ENCODE measurements around the gene FKTN. TPM values are rescaled to one million over a fixed set of nuclear protein-coding genes. Genes with fewer than 3 reads are reported as not detected.
A peak's percentile ranks its signal among the peaks of the same experiment; 100 is the strongest.

The FKTN gene
- total and polyA plus RNA-seq, 2 donors (not counting 1 experiment from before 2014, with no cell fraction given): 5.3 to 16.2 TPM

- Histone ChIP-seq H3K79me2 (ENCODE audit: control insufficient read depth, insufficient read depth, low read length) (no peaks in the 10 kb centered on the region), H3K27ac (ENCODE audit: low read length in 2 of 2) (no peak overlapping the region), H3K36me3 (replicated peaks in 1 of 2; ENCODE audit: control extremely low read depth in 1 of 2, control insufficient read depth in 1 of 2, extremely low read depth in 1 of 2, insufficient read depth in 2 of 2, low read length in 1 of 2) (no peaks in the 10 kb centered on the region), H4K20me1 (ENCODE audit: control insufficient read depth, insufficient read depth, low read length, poor library complexity, severe bottlenecking) (no peaks in the 10 kb centered on the region), H3K9me3 (ENCODE audit: control extremely low read depth in 1 of 3, control insufficient read depth in 2 of 3, insufficient read depth in 1 of 3, low read length in 2 of 3) (no peaks in the 10 kb centered on the region), H3K4me3 (ENCODE audit: control extremely low read depth in 1 of 5, extremely low read depth in 1 of 5, insufficient read depth in 1 of 5, low read depth in 2 of 5, low read length in 4 of 5) (no peak overlapping the region), H3K4me1 (ENCODE audit: control insufficient read depth in 2 of 2, insufficient read depth in 2 of 2, low read length in 2 of 2) (peaks cover 0 to 3% of the 10 kb centered on the region in 2 donors), H3K4me2 (replicated peaks; ENCODE audit: low read depth, low read length, poor library complexity, severe bottlenecking) (no peak overlapping the region), H3K9ac (ENCODE audit: low read length) (no peak overlapping the region), H3K27me3 (replicated peaks in 1 of 4; ENCODE audit: control extremely low read depth in 1 of 4, control insufficient read depth in 3 of 4, insufficient read depth in 4 of 4, low read length in 3 of 4) (no peaks in the 10 kb centered on the region), H2AFZ (ENCODE audit: insufficient read depth, low read depth, low read length, poor library complexity, severe bottlenecking) (no peak overlapping the region)
- no CpG with 5 or more reads among the region's 3 CpGs for WGBS (ENCODE audit: insufficient coverage)
- ChIA-PET POLR2A (no interaction called here), CTCF (no interaction called here)
- no peaks in the 10 kb centered on the region for H3K9me3 Mint-ChIP-seq (ENCODE audit: insufficient read depth)
- DNase-seq (peak; percentile 15), ATAC-seq (ENCODE audit: low read depth) (no peak)
- intact Hi-C loops (cut with micrococcal nuclease): no loop called here
- H3K4me3 Mint-ChIP-seq: no peak overlapping the region
- no peak for TF ChIP-seq EZH2 (IDR thresholded peaks at IDR 0.05; ENCODE audit: borderline replicate concordance, insufficient read depth, low read depth, low read length, poor library complexity, severe bottlenecking)
- no peak for TF ChIP-seq CTCF (IDR thresholded peaks at IDR 0.05)
- no peaks in the 10 kb centered on the region for H3K27me3 Mint-ChIP-seq
- H3K4me1 Mint-ChIP-seq: peaks cover 9% of the 10 kb centered on the region
- H3K27ac Mint-ChIP-seq: no peak overlapping the region
These were observed 16.1 kb upstream of the FKTN start for GRCh38 chr9:105541838-105542237.

GRCh38 chr9:105554042-105554441 is 3.9 kb upstream of the FKTN start:
- no peaks in the 10 kb centered on the region for H3K27me3 ChIP-seq (replicated peaks in 1 of 4; ENCODE audit: control extremely low read depth in 1 of 4, control insufficient read depth in 3 of 4, insufficient read depth in 4 of 4, low read length in 3 of 4)
- H3K9me3 ChIP-seq (ENCODE audit: control extremely low read depth in 1 of 3, control insufficient read depth in 2 of 3, insufficient read depth in 1 of 3, low read length in 2 of 3): no peaks in the 10 kb centered on the region
- H3K4me3 Mint-ChIP-seq: no peak overlapping the region
- POLR2A ChIA-PET: no interaction called here
- H3K4me3 ChIP-seq (ENCODE audit: control extremely low read depth in 1 of 5, extremely low read depth in 1 of 5, insufficient read depth in 1 of 5, low read depth in 2 of 5, low read length in 4 of 5): no peak overlapping the region
- no peak overlapping the region for H3K27ac Mint-ChIP-seq
- no peaks in the 10 kb centered on the region for H4K20me1 ChIP-seq (ENCODE audit: control insufficient read depth, insufficient read depth, low read length, poor library complexity, severe bottlenecking)
- 95% methylated on average over 9 of the region's 10 CpGs for WGBS (ENCODE audit: insufficient coverage)
- no peak for TF ChIP-seq EZH2 (IDR thresholded peaks at IDR 0.05; ENCODE audit: borderline replicate concordance, insufficient read depth, low read depth, low read length, poor library complexity, severe bottlenecking)
- TF ChIP-seq CTCF (IDR thresholded peaks at IDR 0.05): no peak
- intact Hi-C loops (cut with micrococcal nuclease): no loop called here
- H3K4me1 Mint-ChIP-seq: peaks cover 16% of the 10 kb centered on the region
- no peak overlapping the region for H3K9ac ChIP-seq (ENCODE audit: low read length)
- peaks cover 6 to 7% of the 10 kb centered on the region in 2 donors for H3K4me1 ChIP-seq (ENCODE audit: control insufficient read depth in 2 of 2, insufficient read depth in 2 of 2, low read length in 2 of 2)
- H3K9me3 Mint-ChIP-seq (ENCODE audit: insufficient read depth): no peaks in the 10 kb centered on the region
- no peaks in the 10 kb centered on the region for H3K27me3 Mint-ChIP-seq
- CTCF ChIA-PET: no interaction called here
- H3K79me2 ChIP-seq (ENCODE audit: control insufficient read depth, insufficient read depth, low read length): peaks cover 11% of the 10 kb centered on the region
- H2AFZ ChIP-seq (ENCODE audit: insufficient read depth, low read depth, low read length, poor library complexity, severe bottlenecking): no peak overlapping the region
- H3K27ac ChIP-seq (ENCODE audit: low read length in 2 of 2): no peak overlapping the region
- no peak overlapping the region for H3K4me2 ChIP-seq (replicated peaks; ENCODE audit: low read depth, low read length, poor library complexity, severe bottlenecking)
- no peaks in the 10 kb centered on the region for H3K36me3 ChIP-seq (replicated peaks in 1 of 2; ENCODE audit: control extremely low read depth in 1 of 2, control insufficient read depth in 1 of 2, extremely low read depth in 1 of 2, insufficient read depth in 2 of 2, low read length in 1 of 2)
- no peak for DNase-seq
- ATAC-seq (ENCODE audit: low read depth): no peak
